K562 (cell line): ENCODE results near the gene ULBP2. TPM values are rescaled to one million over a fixed set of nuclear protein-coding genes. Genes with fewer than 3 reads are reported as not detected.

Experiments used
- ATAC-seq: fragments of 200-7000 bp; cut with Tn5 transposase; 3 replicates; pipeline ENCODE4 v1.9.1; 2020; ENCODE audit warnings: moderate library complexity
- BruUV-seq: library from RNA; stranded (reverse); fragments of 400-500 nt; replicated peaks from 2 replicates; lab custom pipeline; 2021; lab: Mats Ljungman, UMichigan
- CTCF ChIA-PET: fragments of 300-600 bp; formaldehyde crosslinking; extraction: SDS; loops from one replicate; lab custom pipeline; 2021; ENCODE audit warnings: low intra/inter-chr PET ratio; lab: Yijun Ruan, JAX
- POLR2A ChIA-PET: fragments of 300-600, 350-650 bp; sonication (Branson Sonifier 250); formaldehyde crosslinking; extraction: SDS; loops from one replicate; lab custom pipeline; 2021; ENCODE audit warnings: antibody characterized with exemption, inconsistent platforms; lab: Yijun Ruan, JAX
- DNase-seq, 4 experiments: peaks; one replicate each; pipeline versions ENCODE4 v3.0.0 to v3.0.0-alpha.2; 2011 to 2018; ENCODE audit warnings: low spot score in 3 of 4, mixed read lengths in 3 of 4; ENCODE audit errors: extremely low read depth in 1 of 4
- FAIRE-seq: peaks from 2 replicates; lab custom pipeline; 2011; peaks lifted over from hg19 to GRCh38; lab: Jason Lieb, UNC
- H2AFZ ChIP-seq: 2 replicates; pipeline ENCODE4 v1.6.0; 2011; ENCODE audit warnings: low read depth, low read length, control low read depth, inconsistent platforms
- H3K27ac ChIP-seq: fragments of 200-600 bp; 3 replicates; pipeline ENCODE4 v1.8.0; 2011; ENCODE audit warnings: low read depth, mild to moderate bottlenecking, control low read depth, inconsistent platforms, low read length, moderate library complexity, mixed read lengths; ENCODE audit errors: extremely low read depth
- H3K27me3 ChIP-seq, 2 experiments: fragments of 300-600 bp in 1 of 2; 2 replicates in 1 of 2; 3 replicates in 1 of 2; pipeline versions ENCODE4 v1.6.0 to v1.8.0; 2011; ENCODE audit warnings: inconsistent platforms in 2 of 2, low read length in 2 of 2, mild to moderate bottlenecking in 1 of 2, mixed read lengths in 1 of 2, moderate library complexity in 1 of 2; ENCODE audit not compliant: control insufficient read depth in 2 of 2, insufficient read depth in 2 of 2
- H3K36me3 ChIP-seq: fragments of 300-600 bp; 3 replicates; pipeline ENCODE4 v1.8.0; 2011; ENCODE audit warnings: mild to moderate bottlenecking, low read length, inconsistent platforms; ENCODE audit not compliant: control insufficient read depth, insufficient read depth
- H3K4me1 ChIP-seq, 2 experiments: fragments of 200-600 bp in 1 of 2; replicated peaks in 1 of 2; 2 replicates in 1 of 2; 3 replicates in 1 of 2; pipeline versions ENCODE4 v1.5.1 to v1.8.0; 2011; ENCODE audit warnings: inconsistent platforms in 2 of 2, low read length in 2 of 2, mild to moderate bottlenecking in 1 of 2, mixed read lengths in 1 of 2, moderate library complexity in 1 of 2; ENCODE audit not compliant: control insufficient read depth in 2 of 2, insufficient read depth in 2 of 2
- H3K4me2 ChIP-seq: 2 replicates; pipeline ENCODE4 v1.6.1; 2011; ENCODE audit warnings: low read length, control low read depth, inconsistent platforms, mixed read lengths; ENCODE audit not compliant: insufficient read depth
- H3K4me3 ChIP-seq: fragments of 200-600 bp; sonication (generic), shearing (Covaris generic); 2 replicates; pipeline ENCODE4 v1.5.1; 2016; ENCODE audit warnings: control low read depth, inconsistent platforms
- H3K79me2 ChIP-seq: fragments of 200-600 bp; 3 replicates; pipeline ENCODE4 v1.8.0; 2011; ENCODE audit warnings: low read length, inconsistent platforms; ENCODE audit not compliant: control insufficient read depth, insufficient read depth
- H3K9ac ChIP-seq, 2 experiments: 2 replicates each; pipeline versions ENCODE4 v1.6.0 to v1.6.1; 2011; ENCODE audit warnings: low read depth in 2 of 2, low read length in 2 of 2, control low read depth in 1 of 2, inconsistent platforms in 1 of 2, mild to moderate bottlenecking in 1 of 2, mixed read lengths in 1 of 2; ENCODE audit not compliant: insufficient read depth in 1 of 2
- H3K9me1 ChIP-seq: one replicate; pipeline ENCODE4 v1.6.0; 2011; ENCODE audit warnings: inconsistent platforms, mild to moderate bottlenecking, low read length, moderate library complexity; ENCODE audit not compliant: control insufficient read depth, insufficient read depth
- H3K9me3 ChIP-seq: replicated peaks from 2 replicates; pipeline ENCODE4 v1.5.1; 2011; ENCODE audit warnings: low read depth, low read length, inconsistent platforms; ENCODE audit not compliant: control insufficient read depth, insufficient read depth
- H4K20me1 ChIP-seq: replicated peaks from 2 replicates; pipeline ENCODE4 v1.6.1; 2011; ENCODE audit warnings: low read length, inconsistent platforms, mixed read lengths; ENCODE audit not compliant: control insufficient read depth, insufficient read depth
- CBX2 ChIP-seq: fragments of 200-600 bp; sonication (generic); IDR thresholded peaks from one replicate; pipeline ENCODE4 v1.6.1; 2012; ENCODE audit warnings: mild to moderate bottlenecking, low read length, inconsistent platforms; ENCODE audit not compliant: insufficient read depth, poor library complexity, severe bottlenecking
- CBX8 ChIP-seq: fragments of 200-600 bp; sonication (generic); IDR thresholded peaks from 2 replicates; pipeline ENCODE4 v1.6.1; 2012; ENCODE audit warnings: borderline replicate concordance, mixed run types, low read depth, mild to moderate bottlenecking, moderate library complexity, mixed read lengths, low read length, control low read depth, inconsistent platforms; ENCODE audit not compliant: poor library complexity, severe bottlenecking; ENCODE audit errors: extremely low read depth
- KDM2B ChIP-seq: fragments of 250-450 bp; sonication (Bioruptor Pico); IDR thresholded peaks from 2 replicates; pipeline ENCODE4 v1.8.0; 2021; ENCODE audit warnings: mild to moderate bottlenecking, moderate library complexity
- POLR2B ChIP-seq: fragments of 450-650 bp; IDR thresholded peaks from 2 replicates; pipeline ENCODE4 v1.6.1; 2018; ENCODE audit warnings: low read depth; ENCODE audit not compliant: partially characterized antibody
- WGBS: fragments of 100-300 bp; shearing (Covaris generic); methylation state at CpG from one replicate; pipeline ENCODE4 v1.1.6; 2016; ENCODE audit warnings: low coverage, mixed read lengths; ENCODE audit not compliant: insufficient coverage; ENCODE audit errors: missing lambda C conversion rate; 5-methylcytosine and 5-hydroxymethylcytosine counted together
- in situ Hi-C: fragments of 300-500 bp; cut with MboI; formaldehyde crosslinking; loops from 4 replicates; pipeline ENCODE4 v1.15.0; 2018; ENCODE audit warnings: inconsistent platforms, mixed read lengths
- intact Hi-C: fragments of 100-400 bp; cut with micrococcal nuclease; formaldehyde crosslinking; loops from 2 replicates; pipeline ENCODE4 v1.14.2; 2022
- polyA plus RNA-seq, 8 experiments: library from polyadenylated mRNA; depleted of rRNA in 4 of 8; stranded (reverse) in 5 of 8; unstranded in 3 of 8; fragments of >200 nt; fragmentation: Nextera tagmentation in 2 of 8; fragmentation: Illumina TruSeq in 1 of 8; extraction: Ambion mirVana in 2 of 8; extraction: Trizol in 1 of 8; gene quantifications; 2 replicates each; pipeline versions ENCODE4 v1.2.1 to v1.2.3, GENCODE V29; 2011 to 2014; ENCODE audit warnings: inconsistent platforms in 1 of 8, missing spikeins in 1 of 8
- total RNA-seq, 7 experiments: library from RNA; depleted of rRNA in 6 of 7; stranded (reverse); fragments of >200 nt in 6 of 7; fragmentation: Illumina TruSeq in 2 of 7; extraction: Trizol in 2 of 7; gene quantifications; 2 replicates each; pipeline versions ENCODE4 v1.2.1 to v1.2.3, GENCODE V29; 2011 to 2021; ENCODE audit warnings: low replicate concordance in 1 of 7
- TF ChIP-seq, protein P1 (sequence below): fragments of 450-650 bp; IDR thresholded peaks from 2 replicates; pipeline ENCODE4 v1.7.0; 2016; ENCODE audit warnings: borderline replicate concordance

The ULBP2 gene
- total and polyA plus RNA-seq, 9 of the 15 experiments (the other 6 are each of a cell fraction or from before 2014, with no cell fraction given), result 0.50 to 5.3 (median 1.2) TPM

DNA sequence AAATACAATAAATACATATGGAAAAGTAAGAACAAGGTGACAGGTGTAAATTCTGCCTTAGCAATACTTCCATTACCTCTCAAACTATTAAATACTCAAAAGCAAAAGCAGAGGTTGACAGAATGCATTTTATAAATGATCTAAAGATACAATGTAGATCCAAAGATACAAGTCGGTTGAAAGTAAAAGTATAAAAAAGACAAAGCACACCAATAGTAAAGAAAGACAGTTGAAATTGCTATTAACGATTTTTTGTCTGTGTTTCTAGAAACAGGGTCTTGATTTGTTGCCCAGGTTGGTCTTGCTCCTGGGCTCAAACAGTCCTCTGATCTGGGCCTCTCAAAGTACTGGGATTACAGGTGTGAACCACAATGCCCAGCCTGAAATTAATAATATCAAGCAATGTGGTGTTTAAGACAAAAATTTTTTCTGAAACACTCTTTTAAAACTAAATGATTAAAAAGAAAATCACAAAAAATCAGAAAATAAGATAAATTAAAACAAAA, 45.8 kb downstream of the ULBP2 start:
- Histone ChIP-seq H3K9me3 (no peaks in the 10 kb centered on the region), H2AFZ (no peak overlapping the region), H3K4me3 (no peak overlapping the region), H4K20me1 (no peaks in the 10 kb centered on the region; the same call in 1 of the 2 replicates), H3K36me3 (no peaks in the 10 kb centered on the region), H3K27me3 (peaks cover 63 to 76% of the 10 kb centered on the region in 2 experiments), H3K27ac (no peak overlapping the region), H3K4me2 (no peak overlapping the region), H3K9ac (no peak overlapping the region), H3K4me1 (peaks cover 0 to 11% of the 10 kb centered on the region in 2 experiments; a peak in 1 of 5 replicates), H3K79me2 (no peaks in the 10 kb centered on the region), H3K9me1 (no peaks in the 10 kb centered on the region)
- in situ Hi-C loops (no loop called here), intact Hi-C loops (no loop called here)
- BruUV-seq, result no TSS peak
- no peak for FAIRE-seq
- TF ChIP-seq CBX8 (peak; percentile 34), CBX2 (peak; percentile 84), POLR2B (no peak), KDM2B (no peak)
- TF ChIP-seq, protein P1, sequence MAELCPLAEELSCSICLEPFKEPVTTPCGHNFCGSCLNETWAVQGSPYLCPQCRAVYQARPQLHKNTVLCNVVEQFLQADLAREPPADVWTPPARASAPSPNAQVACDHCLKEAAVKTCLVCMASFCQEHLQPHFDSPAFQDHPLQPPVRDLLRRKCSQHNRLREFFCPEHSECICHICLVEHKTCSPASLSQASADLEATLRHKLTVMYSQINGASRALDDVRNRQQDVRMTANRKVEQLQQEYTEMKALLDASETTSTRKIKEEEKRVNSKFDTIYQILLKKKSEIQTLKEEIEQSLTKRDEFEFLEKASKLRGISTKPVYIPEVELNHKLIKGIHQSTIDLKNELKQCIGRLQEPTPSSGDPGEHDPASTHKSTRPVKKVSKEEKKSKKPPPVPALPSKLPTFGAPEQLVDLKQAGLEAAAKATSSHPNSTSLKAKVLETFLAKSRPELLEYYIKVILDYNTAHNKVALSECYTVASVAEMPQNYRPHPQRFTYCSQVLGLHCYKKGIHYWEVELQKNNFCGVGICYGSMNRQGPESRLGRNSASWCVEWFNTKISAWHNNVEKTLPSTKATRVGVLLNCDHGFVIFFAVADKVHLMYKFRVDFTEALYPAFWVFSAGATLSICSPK, result no peak
- DNase-seq, result no peak
- ChIA-PET CTCF (no interaction called here), POLR2A (no interaction called here)
- WGBS, result 0% methylated on average over 2 of the region's 2 CpGs
- ATAC-seq, result no peak
